Measurements from ENCODE around the gene FGF6.

Gene FGF6, protein sequence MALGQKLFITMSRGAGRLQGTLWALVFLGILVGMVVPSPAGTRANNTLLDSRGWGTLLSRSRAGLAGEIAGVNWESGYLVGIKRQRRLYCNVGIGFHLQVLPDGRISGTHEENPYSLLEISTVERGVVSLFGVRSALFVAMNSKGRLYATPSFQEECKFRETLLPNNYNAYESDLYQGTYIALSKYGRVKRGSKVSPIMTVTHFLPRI

GRCh38 chr12:4445156-4446101 is at the start of gene FGF6:
TSS of gene FGF6 (minus strand) at chr12:4445815. CDS start at chr12:4445570, 245 bp downstream.
- H3K4me3 ChIP-seq (ENCODE audit: low read length, poor library complexity, severe bottlenecking): no peak within 1 kb of the TSS
- no peaks in the 10 kb centered on the region for H3K79me2 ChIP-seq (ENCODE audit: insufficient read depth, low read length)
- no peaks in the 10 kb centered on the region for H3K9me3 ChIP-seq (ENCODE audit: insufficient read depth, low read depth, low read length)
- no peak within 1 kb of the TSS for H2AFZ ChIP-seq (ENCODE audit: low read length)
- H4K20me1 ChIP-seq (ENCODE audit: insufficient read depth, low read length, poor library complexity, severe bottlenecking): no peaks in the 10 kb centered on the region
- no peaks in the 10 kb centered on the region for H3K9me2 ChIP-seq (replicated peaks; ENCODE audit: low read depth, low read length)
- H3K27me3 ChIP-seq (ENCODE audit: insufficient read depth, low read length, poor library complexity, severe bottlenecking): no peaks in the 10 kb centered on the region
- no peak within 1 kb of the TSS for H3K9ac ChIP-seq (ENCODE audit: low read depth, low read length, poor library complexity, severe bottlenecking)
- H3F3A ChIP-seq (ENCODE audit: low read depth): no peaks in the 10 kb centered on the region
- TF ChIP-seq EZH2phosphoT487 (IDR thresholded peaks at IDR 0.05; ENCODE audit: borderline replicate concordance): no peak
- TF ChIP-seq, protein P1, sequence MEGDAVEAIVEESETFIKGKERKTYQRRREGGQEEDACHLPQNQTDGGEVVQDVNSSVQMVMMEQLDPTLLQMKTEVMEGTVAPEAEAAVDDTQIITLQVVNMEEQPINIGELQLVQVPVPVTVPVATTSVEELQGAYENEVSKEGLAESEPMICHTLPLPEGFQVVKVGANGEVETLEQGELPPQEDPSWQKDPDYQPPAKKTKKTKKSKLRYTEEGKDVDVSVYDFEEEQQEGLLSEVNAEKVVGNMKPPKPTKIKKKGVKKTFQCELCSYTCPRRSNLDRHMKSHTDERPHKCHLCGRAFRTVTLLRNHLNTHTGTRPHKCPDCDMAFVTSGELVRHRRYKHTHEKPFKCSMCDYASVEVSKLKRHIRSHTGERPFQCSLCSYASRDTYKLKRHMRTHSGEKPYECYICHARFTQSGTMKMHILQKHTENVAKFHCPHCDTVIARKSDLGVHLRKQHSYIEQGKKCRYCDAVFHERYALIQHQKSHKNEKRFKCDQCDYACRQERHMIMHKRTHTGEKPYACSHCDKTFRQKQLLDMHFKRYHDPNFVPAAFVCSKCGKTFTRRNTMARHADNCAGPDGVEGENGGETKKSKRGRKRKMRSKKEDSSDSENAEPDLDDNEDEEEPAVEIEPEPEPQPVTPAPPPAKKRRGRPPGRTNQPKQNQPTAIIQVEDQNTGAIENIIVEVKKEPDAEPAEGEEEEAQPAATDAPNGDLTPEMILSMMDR (conservative IDR thresholded peaks at IDR 0.05; ENCODE audit: low read length): no peak
- no peak within 1 kb of the TSS for H3K4me2 ChIP-seq (ENCODE audit: low read depth, low read length, poor library complexity, severe bottlenecking)
- no peaks in the 10 kb centered on the region for H3K36me3 ChIP-seq (ENCODE audit: insufficient read depth, low read length)
- no peaks in the 10 kb centered on the region for H3K4me1 ChIP-seq (ENCODE audit: insufficient read depth, low read length, poor library complexity, severe bottlenecking)

GRCh38 chr12:4490973-4491372 is 45.4 kb upstream of the FGF6 start:
- Histone ChIP-seq H3K9me2 (replicated peaks; ENCODE audit: low read depth, low read length) (no peaks in the 10 kb centered on the region), H3K79me2 (ENCODE audit: insufficient read depth, low read length) (no peaks in the 10 kb centered on the region), H3K4me3 (ENCODE audit: low read length, poor library complexity, severe bottlenecking) (no peak overlapping the region), H3K4me2 (ENCODE audit: low read depth, low read length, poor library complexity, severe bottlenecking) (no peak overlapping the region), H3F3A (ENCODE audit: low read depth) (no peaks in the 10 kb centered on the region), H4K20me1 (ENCODE audit: insufficient read depth, low read length, poor library complexity, severe bottlenecking) (no peaks in the 10 kb centered on the region), H2AFZ (ENCODE audit: low read length) (no peak overlapping the region), H3K4me1 (ENCODE audit: insufficient read depth, low read length, poor library complexity, severe bottlenecking) (no peaks in the 10 kb centered on the region), H3K9me3 (ENCODE audit: insufficient read depth, low read depth, low read length) (no peaks in the 10 kb centered on the region), H3K36me3 (ENCODE audit: insufficient read depth, low read length) (peaks cover 27% of the 10 kb centered on the region), H3K27me3 (ENCODE audit: insufficient read depth, low read length, poor library complexity, severe bottlenecking) (no peaks in the 10 kb centered on the region), H3K9ac (ENCODE audit: low read depth, low read length, poor library complexity, severe bottlenecking) (no peak overlapping the region)
- TF ChIP-seq EZH2phosphoT487 (IDR thresholded peaks at IDR 0.05; ENCODE audit: borderline replicate concordance): no peak
- TF ChIP-seq, protein P1 (conservative IDR thresholded peaks at IDR 0.05; ENCODE audit: low read length): no peak

GRCh38 chr12:4489556-4489955 is 43.9 kb upstream of the FGF6 start:
- H3K4me1 ChIP-seq (ENCODE audit: insufficient read depth, low read length, poor library complexity, severe bottlenecking): no peaks in the 10 kb centered on the region
- no peaks in the 10 kb centered on the region for H3K9me2 ChIP-seq (replicated peaks; ENCODE audit: low read depth, low read length)
- no peaks in the 10 kb centered on the region for H3K79me2 ChIP-seq (ENCODE audit: insufficient read depth, low read length)
- no peak overlapping the region for H3K4me2 ChIP-seq (ENCODE audit: low read depth, low read length, poor library complexity, severe bottlenecking)
- H3K36me3 ChIP-seq (ENCODE audit: insufficient read depth, low read length): peaks cover 26% of the 10 kb centered on the region
- no peak for TF ChIP-seq EZH2phosphoT487 (IDR thresholded peaks at IDR 0.05; ENCODE audit: borderline replicate concordance)
- TF ChIP-seq, protein P1 (conservative IDR thresholded peaks at IDR 0.05; ENCODE audit: low read length): no peak
- H3K9ac ChIP-seq (ENCODE audit: low read depth, low read length, poor library complexity, severe bottlenecking): no peak overlapping the region
- no peaks in the 10 kb centered on the region for H4K20me1 ChIP-seq (ENCODE audit: insufficient read depth, low read length, poor library complexity, severe bottlenecking)
- H3K27me3 ChIP-seq (ENCODE audit: insufficient read depth, low read length, poor library complexity, severe bottlenecking): no peaks in the 10 kb centered on the region
- no peak overlapping the region for H2AFZ ChIP-seq (ENCODE audit: low read length)
- H3F3A ChIP-seq (ENCODE audit: low read depth): no peaks in the 10 kb centered on the region
- no peak overlapping the region for H3K4me3 ChIP-seq (ENCODE audit: low read length, poor library complexity, severe bottlenecking)
- no peaks in the 10 kb centered on the region for H3K9me3 ChIP-seq (ENCODE audit: insufficient read depth, low read depth, low read length)
